ENCODE measurements around the gene COL19A1. TPM values are rescaled to one million over a fixed set of nuclear protein-coding genes. Genes with fewer than 3 reads are reported as not detected.

The COL19A1 gene
- total and polyA plus RNA-seq, 12 donors: 0.26 to 2.8 (median 1.7) TPM

DNA sequence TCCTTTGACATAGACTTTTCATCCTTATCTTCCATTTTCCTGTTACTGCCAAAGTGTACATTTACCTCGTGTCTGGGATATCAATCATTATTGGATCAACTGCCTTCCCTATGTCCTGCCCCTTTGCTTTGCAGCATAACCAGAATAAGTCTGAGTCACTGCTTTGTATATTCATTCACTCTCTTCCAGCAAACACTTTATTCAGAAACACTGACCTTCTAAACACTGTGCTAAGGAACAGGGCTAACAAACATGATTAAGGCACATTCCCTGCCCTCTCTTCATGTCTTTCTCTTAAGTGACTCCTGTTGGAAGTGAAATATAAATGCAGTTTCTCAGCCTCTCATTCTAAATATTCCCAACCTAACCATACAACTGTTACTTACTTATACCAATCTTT lies 66.9 kb downstream of the COL19A1 start:
- Histone ChIP-seq H3K27me3 (no peaks in the 10 kb centered on the region), H3K36me3 (no peaks in the 10 kb centered on the region), H3K4me1 (peaks cover 0 to 18% (median 0%) of the 10 kb centered on the region in 9 donors), H3K27ac (peak overlapping the region in 9 of 10 donors; percentile 3 to 67 (median 45)), H3K9me3 (no peaks in the 10 kb centered on the region), H3K4me3 (no peak overlapping the region)
- DNase-seq (no peak), ATAC-seq (peak in 6 of 8 donors; percentile 48 to 96 (median 74))
- TF ChIP-seq, protein P1, sequence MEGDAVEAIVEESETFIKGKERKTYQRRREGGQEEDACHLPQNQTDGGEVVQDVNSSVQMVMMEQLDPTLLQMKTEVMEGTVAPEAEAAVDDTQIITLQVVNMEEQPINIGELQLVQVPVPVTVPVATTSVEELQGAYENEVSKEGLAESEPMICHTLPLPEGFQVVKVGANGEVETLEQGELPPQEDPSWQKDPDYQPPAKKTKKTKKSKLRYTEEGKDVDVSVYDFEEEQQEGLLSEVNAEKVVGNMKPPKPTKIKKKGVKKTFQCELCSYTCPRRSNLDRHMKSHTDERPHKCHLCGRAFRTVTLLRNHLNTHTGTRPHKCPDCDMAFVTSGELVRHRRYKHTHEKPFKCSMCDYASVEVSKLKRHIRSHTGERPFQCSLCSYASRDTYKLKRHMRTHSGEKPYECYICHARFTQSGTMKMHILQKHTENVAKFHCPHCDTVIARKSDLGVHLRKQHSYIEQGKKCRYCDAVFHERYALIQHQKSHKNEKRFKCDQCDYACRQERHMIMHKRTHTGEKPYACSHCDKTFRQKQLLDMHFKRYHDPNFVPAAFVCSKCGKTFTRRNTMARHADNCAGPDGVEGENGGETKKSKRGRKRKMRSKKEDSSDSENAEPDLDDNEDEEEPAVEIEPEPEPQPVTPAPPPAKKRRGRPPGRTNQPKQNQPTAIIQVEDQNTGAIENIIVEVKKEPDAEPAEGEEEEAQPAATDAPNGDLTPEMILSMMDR (IDR thresholded peaks at IDR 0.05): no peak
- 0 to 2% methylated on average over 1 of the region's 1 CpG for WGBS, 2 donors
- intact Hi-C loops (cut with DNase I): loop anchor here in 2 of 10 donors (10.0 kb wide), 2 partner anchors 68 to 938 kb away; partner anchors contain the start of gene COL19A1 (in 1 of the 2)

DNA sequence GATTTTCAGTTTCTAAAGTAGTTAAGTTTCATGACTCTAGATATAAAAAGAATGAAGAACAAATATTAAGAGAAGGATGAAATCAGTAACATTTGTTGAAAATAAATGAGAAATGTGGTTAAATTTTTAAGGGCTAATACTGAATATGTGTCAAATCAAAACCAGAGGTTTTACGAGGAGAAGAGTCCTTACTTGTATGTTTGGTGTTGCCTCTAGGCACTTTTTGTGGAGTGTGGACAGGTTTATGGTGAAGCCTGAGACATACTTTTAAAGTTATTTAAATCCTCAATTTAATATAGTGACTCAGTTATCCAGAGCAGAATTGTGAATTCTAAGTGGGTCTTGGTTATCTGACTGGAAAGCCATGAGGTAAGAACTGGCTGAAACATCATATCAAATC lies 68.7 kb downstream of the COL19A1 start:
- Histone ChIP-seq H3K36me3 (no peaks in the 10 kb centered on the region), H3K9me3 (no peaks in the 10 kb centered on the region), H3K4me3 (no peak overlapping the region), H3K4me1 (peaks cover 0 to 18% (median 0%) of the 10 kb centered on the region in 9 donors), H3K27ac (no peak overlapping the region), H3K27me3 (no peaks in the 10 kb centered on the region)
- DNase-seq: no peak
- intact Hi-C loops (cut with DNase I): loop anchor here in 2 of 10 donors (10.0 kb wide), 2 partner anchors 70 to 940 kb away; partner anchors contain the start of gene COL19A1 (in 1 of the 2)
- TF ChIP-seq, protein P1 (IDR thresholded peaks at IDR 0.05): no peak
- ATAC-seq: no peak
- 83 to 91% methylated on average over 1 of the region's 1 CpG for WGBS, 2 donors

DNA sequence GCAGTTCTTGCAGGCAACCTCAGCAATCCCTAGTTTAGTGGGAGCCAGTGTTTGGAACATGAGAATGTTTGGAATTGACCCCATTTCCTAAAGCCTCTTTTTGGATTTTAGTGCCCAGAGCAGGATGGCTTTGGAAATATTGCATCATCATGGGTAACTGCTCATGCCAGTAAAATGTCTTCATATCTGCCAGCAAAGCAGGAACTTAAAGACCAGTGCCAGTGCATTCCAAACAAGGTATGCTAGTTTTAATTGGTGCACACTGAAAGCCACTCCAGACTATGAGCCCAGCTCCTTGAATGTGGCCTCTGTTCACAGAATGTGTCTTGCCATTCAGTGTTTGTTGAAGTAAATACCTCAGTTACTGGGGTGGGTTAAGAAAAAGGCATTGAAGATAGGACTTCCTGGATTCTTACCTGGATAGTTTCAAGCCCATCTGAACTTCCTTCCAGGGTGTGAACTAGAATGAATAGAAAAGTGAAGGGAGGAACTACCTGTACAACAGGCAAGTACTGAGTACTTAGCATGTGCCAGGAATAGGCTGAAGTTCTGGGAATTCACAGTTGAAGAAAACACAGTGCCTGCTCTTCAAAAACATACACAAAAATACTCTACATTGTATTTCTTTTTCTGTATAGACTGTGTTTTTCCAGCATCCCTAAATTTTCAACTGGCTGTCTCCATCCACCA lies 70.5 kb downstream of the COL19A1 start:
- Histone ChIP-seq H3K36me3 (no peaks in the 10 kb centered on the region), H3K27ac (peak overlapping the region in 7 of 10 donors; percentile 16 to 59 (median 41)), H3K4me3 (no peak overlapping the region), H3K9me3 (no peaks in the 10 kb centered on the region), H3K27me3 (no peaks in the 10 kb centered on the region), H3K4me1 (peaks cover 0 to 18% (median 0%) of the 10 kb centered on the region in 9 donors)
- DNase-seq (peak in 1 of 2 donors; percentile 21), ATAC-seq (peak; percentile 79 to 93 (median 86))
- TF ChIP-seq, protein P1 (IDR thresholded peaks at IDR 0.05): no peak
- intact Hi-C loops (cut with DNase I): loop anchor here in 2 of 10 donors (10.0 kb wide), 2 partner anchors 72 to 942 kb away; partner anchors contain the start of gene COL19A1 (in 1 of the 2)

DNA sequence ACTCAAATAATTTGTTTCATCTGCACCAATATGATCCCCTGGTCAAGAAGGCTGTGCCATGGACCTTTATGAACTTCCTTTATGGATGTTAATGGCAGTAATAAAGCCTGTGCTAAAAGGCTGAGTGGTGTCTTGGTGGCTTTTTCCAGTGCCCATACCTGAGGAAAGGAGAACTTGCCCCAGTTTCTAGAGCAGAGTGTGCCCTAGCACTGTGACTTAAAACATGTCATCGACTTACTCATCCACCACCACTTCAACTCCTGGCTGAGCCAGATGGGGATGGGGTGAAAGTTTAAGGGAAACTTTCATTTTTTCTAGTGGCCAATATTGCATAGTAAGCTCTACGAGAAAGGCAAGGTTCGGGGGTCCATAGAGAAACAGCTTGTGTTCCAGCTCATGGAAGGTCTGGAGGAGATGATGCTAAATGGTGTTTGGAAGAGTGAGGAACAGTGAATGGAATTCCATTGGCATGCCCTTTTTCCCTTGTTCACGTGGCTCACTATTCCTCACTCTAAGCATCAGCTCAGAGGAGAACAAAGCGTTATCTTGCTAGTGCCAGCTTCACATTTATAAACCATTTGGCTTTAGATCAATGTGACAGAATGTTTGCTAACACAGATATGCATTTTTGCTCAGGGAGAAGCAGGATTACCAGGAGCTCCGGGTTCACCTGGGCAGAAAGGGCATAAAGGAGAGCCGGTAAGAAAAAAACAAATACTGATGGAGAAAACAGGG lies 71.2 kb downstream of the COL19A1 start:
- 64 to 70% methylated on average over 7 of the region's 7 CpGs for WGBS, 2 donors

More for the DNA sequence above, 71.2 kb downstream of the COL19A1 start:
- Histone ChIP-seq H3K4me3 (no peak overlapping the region), H3K36me3 (no peaks in the 10 kb centered on the region), H3K4me1 (peaks cover 0 to 18% (median 0%) of the 10 kb centered on the region in 9 donors), H3K9me3 (no peaks in the 10 kb centered on the region), H3K27me3 (no peaks in the 10 kb centered on the region), H3K27ac (peak overlapping the region in 5 of 10 donors; percentile 27 to 59 (median 50))
- intact Hi-C loops (cut with DNase I): loop anchor here in 2 of 10 donors (10.0 kb wide), 2 partner anchors 73 to 943 kb away; partner anchors contain the start of gene COL19A1 (in 1 of the 2)
- DNase-seq (no peak), ATAC-seq (peak in 3 of 8 donors; percentile 18 to 62 (median 41))
- TF ChIP-seq, protein P1 (IDR thresholded peaks at IDR 0.05): no peak
